ENCODE data around the gene STXBP3. TPM values are rescaled to one million over a fixed set of nuclear protein-coding genes. Genes with fewer than 3 reads are reported as not detected.

STXBP3 gene
- polyA plus RNA-seq, 1 donor from 2014 or later, result 29.6 TPM

DNA sequence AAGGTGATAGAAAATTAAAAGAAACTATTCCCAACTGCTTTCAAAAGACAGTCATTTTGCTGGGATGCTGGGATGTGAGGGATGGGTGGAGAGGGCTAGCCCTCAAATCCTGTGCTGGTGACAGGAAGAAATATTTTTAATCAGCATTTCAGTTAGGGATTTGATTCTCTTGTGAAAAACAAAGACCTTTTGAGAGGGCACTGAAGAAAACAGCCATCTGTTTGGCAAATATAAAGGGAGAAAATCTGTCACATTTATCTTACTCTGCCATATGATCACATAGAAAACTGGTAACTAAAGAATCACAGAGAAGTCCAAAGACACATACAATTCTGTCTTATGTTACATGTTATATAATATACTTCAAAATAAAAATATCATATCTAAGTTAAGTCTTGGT lies 12.3 kb downstream of the STXBP3 start:
- Histone ChIP-seq H3K9me2 (ENCODE audit: insufficient read depth, low read length) (no peaks in the 10 kb centered on the region), H3K9me3 (ENCODE audit: low read length) (no peaks in the 10 kb centered on the region), H3K79me2 (replicated peaks; ENCODE audit: insufficient read depth, low read length) (no peaks in the 10 kb centered on the region), H3K27ac (ENCODE audit: low read length) (no peak overlapping the region), H3K4me3 (ENCODE audit: low read length) (no peak overlapping the region), H4K20me1 (ENCODE audit: insufficient read depth) (no peaks in the 10 kb centered on the region), H3K4me2 (ENCODE audit: low read length) (no peak overlapping the region), H2AFZ (ENCODE audit: low read depth, low read length) (no peak overlapping the region), H3F3A (ENCODE audit: insufficient read depth, low read length, poor library complexity, severe bottlenecking) (no peaks in the 10 kb centered on the region), H3K36me3 (ENCODE audit: insufficient read depth, low read length) (peaks cover 6% of the 10 kb centered on the region), H3K27me3 (ENCODE audit: insufficient read depth, low read depth, low read length) (no peaks in the 10 kb centered on the region), H3K9ac (ENCODE audit: low read length) (no peak overlapping the region)
- no peak for TF ChIP-seq REST (IDR thresholded peaks at IDR 0.05; ENCODE audit: borderline replicate concordance)
- TF ChIP-seq, protein P1, sequence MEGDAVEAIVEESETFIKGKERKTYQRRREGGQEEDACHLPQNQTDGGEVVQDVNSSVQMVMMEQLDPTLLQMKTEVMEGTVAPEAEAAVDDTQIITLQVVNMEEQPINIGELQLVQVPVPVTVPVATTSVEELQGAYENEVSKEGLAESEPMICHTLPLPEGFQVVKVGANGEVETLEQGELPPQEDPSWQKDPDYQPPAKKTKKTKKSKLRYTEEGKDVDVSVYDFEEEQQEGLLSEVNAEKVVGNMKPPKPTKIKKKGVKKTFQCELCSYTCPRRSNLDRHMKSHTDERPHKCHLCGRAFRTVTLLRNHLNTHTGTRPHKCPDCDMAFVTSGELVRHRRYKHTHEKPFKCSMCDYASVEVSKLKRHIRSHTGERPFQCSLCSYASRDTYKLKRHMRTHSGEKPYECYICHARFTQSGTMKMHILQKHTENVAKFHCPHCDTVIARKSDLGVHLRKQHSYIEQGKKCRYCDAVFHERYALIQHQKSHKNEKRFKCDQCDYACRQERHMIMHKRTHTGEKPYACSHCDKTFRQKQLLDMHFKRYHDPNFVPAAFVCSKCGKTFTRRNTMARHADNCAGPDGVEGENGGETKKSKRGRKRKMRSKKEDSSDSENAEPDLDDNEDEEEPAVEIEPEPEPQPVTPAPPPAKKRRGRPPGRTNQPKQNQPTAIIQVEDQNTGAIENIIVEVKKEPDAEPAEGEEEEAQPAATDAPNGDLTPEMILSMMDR (IDR thresholded peaks at IDR 0.05; ENCODE audit: poor library complexity, severe bottlenecking), result no peak
- TF ChIP-seq TAF1 (IDR thresholded peaks at IDR 0.05; ENCODE audit: low read depth), result no peak
- no peak for TF ChIP-seq RAD21 (conservative IDR thresholded peaks at IDR 0.05)
- no peak for TF ChIP-seq EP300 (conservative IDR thresholded peaks at IDR 0.05; ENCODE audit: poor library complexity, severe bottlenecking)
- TF ChIP-seq EZH2 (IDR thresholded peaks at IDR 0.05; ENCODE audit: borderline replicate concordance, insufficient read depth, low read length, poor library complexity, severe bottlenecking), result no peak
- no peak for TF ChIP-seq SMC3 (conservative IDR thresholded peaks at IDR 0.05; ENCODE audit: poor library complexity)
- TF ChIP-seq POLR2AphosphoS5 (IDR thresholded peaks at IDR 0.05), result no peak
- no peak for TF ChIP-seq MXI1 (conservative IDR thresholded peaks at IDR 0.05; ENCODE audit: poor library complexity, severe bottlenecking)

- TF ChIP-seq EP300 (conservative IDR thresholded peaks at IDR 0.05; ENCODE audit: poor library complexity, severe bottlenecking) (no peak), POLR2AphosphoS5 (IDR thresholded peaks at IDR 0.05) (no peak), RAD21 (conservative IDR thresholded peaks at IDR 0.05) (no peak), SMC3 (conservative IDR thresholded peaks at IDR 0.05; ENCODE audit: poor library complexity) (no peak)
- TF ChIP-seq, protein P1 (IDR thresholded peaks at IDR 0.05; ENCODE audit: poor library complexity, severe bottlenecking), result no peak
- no peaks in the 10 kb centered on the region for H3K9me2 ChIP-seq (ENCODE audit: insufficient read depth, low read length)
- H3K36me3 ChIP-seq (ENCODE audit: insufficient read depth, low read length), result peaks cover 6% of the 10 kb centered on the region
- H3K4me2 ChIP-seq (ENCODE audit: low read length), result no peak overlapping the region
- H3K27ac ChIP-seq (ENCODE audit: low read length), result no peak overlapping the region
- no peaks in the 10 kb centered on the region for H3K27me3 ChIP-seq (ENCODE audit: insufficient read depth, low read depth, low read length)
- H3F3A ChIP-seq (ENCODE audit: insufficient read depth, low read length, poor library complexity, severe bottlenecking), result no peaks in the 10 kb centered on the region
- no peaks in the 10 kb centered on the region for H3K79me2 ChIP-seq (replicated peaks; ENCODE audit: insufficient read depth, low read length)
- no peak overlapping the region for H3K4me3 ChIP-seq (ENCODE audit: low read length)
- H4K20me1 ChIP-seq (ENCODE audit: insufficient read depth), result no peaks in the 10 kb centered on the region
- H3K9ac ChIP-seq (ENCODE audit: low read length), result no peak overlapping the region
- H3K9me3 ChIP-seq (ENCODE audit: low read length), result no peaks in the 10 kb centered on the region
- H2AFZ ChIP-seq (ENCODE audit: low read depth, low read length), result no peak overlapping the region
These were observed 20.6 kb downstream of the STXBP3 start for GRCh38 chr1:108767115-108767514.

Data from neural cell (in vitro differentiated cells).